Activated CD8-positive, alpha-beta memory T cell treated with anti-CD3 and anti-CD28 coated beads for 36 hours (primary cell): ENCODE results near the gene SNX13. TPM values are rescaled to one million over a fixed set of nuclear protein-coding genes. Genes with fewer than 3 reads are reported as not detected.

Source experiments
- CTCF ChIA-PET: fragments of 350-600 bp; sonication (Branson Sonifier 250); formaldehyde crosslinking; loops from one replicate; lab custom pipeline; 2021; ENCODE audit warnings: antibody characterized with exemption; lab: Charles Lee
- POLR2A ChIA-PET: fragments of 350-600 bp; sonication (Branson Sonifier 250); formaldehyde crosslinking; loops from one replicate; lab custom pipeline; 2021; ENCODE audit warnings: antibody characterized with exemption; lab: Charles Lee
- total RNA-seq, 2 experiments: library from RNA; stranded (reverse); gene quantifications; one replicate each; pipeline ENCODE4 v1.2.3, GENCODE V29; 2021

The SNX13 gene
- total RNA-seq, 2 experiments from 2014 or later: 24.1 to 25.5 TPM

DNA sequence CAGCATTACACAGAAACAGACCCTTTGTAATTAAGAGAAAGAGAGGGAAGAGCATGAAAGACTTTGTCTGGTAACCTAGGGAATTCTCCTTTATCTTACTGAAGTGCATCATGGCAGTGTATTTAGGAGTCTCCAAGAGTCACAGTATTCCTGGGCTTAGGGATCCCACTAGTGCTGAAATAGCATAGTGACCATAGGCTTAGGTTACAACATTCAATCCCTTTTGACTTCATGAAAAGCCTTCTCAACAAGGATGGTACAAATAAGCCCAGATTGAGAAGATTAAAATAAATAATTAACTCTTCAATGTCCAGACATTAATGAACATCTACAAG is 76.5 kb downstream of the SNX13 start:
- ChIA-PET CTCF (no interaction called here), POLR2A (no interaction called here)

- CTCF ChIA-PET: no interaction called here
- POLR2A ChIA-PET: no interaction called here
Observed at GRCh38 chr7:17863095-17863808, 77.0 kb downstream of the SNX13 start.

GRCh38 chr7:17856251-17856650 is 84.0 kb downstream of the SNX13 start:
- CTCF ChIA-PET: no interaction called here

DNA sequence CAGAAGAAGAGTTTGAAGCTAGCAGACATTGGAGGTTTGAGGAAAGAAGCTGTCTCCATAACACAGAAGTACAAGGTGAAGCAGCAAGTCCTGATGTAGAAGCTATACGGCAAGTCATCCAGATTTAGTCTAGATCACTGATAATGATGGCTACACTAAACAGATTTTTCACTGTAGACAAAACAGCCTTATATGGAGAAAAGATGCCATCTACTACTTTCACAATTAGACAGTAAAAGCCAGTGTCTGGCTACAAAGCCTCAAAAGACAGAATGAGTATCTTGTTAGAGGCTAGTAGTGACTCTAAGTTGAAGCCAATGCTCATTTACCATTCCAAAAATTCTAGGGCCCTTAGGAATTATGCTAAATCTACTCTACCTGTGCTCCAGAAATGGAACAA is 85.1 kb downstream of the SNX13 start:
- CTCF ChIA-PET: interaction anchor here (1.2 kb wide), 1 partner anchor 17 kb away, joined by 3 read pairs; no protein-coding TSS in a partner anchor
- POLR2A ChIA-PET: no interaction called here

More at GRCh38 chr7:17856251-17856650, 84.0 kb downstream of the SNX13 start:
- POLR2A ChIA-PET: no interaction called here

- ChIA-PET POLR2A (no interaction called here), CTCF (interaction anchor here (1.2 kb wide), 1 partner anchor 18 kb away, joined by 3 read pairs; no protein-coding TSS in a partner anchor)
Observed at GRCh38 chr7:17854261-17855047, 85.8 kb downstream of the SNX13 start.

DNA sequence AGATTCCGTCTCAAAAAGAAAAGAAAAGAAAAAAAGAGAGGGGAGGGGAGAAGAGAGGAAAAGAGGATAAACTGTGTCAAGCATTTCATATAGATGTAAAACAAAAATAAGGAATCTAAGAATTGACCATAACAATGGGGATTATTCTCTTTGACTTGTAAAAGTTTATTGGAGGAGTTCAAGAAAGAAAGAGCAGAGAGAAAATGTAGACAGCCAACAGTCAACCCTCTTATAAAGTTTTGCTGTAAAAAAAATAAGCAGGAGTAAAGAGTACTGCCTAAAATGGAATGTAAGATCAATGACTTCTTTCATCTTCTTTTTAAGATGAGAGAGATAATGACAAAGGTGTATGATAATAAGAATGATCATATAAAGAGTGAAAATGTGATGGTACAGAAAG is 87.9 kb downstream of the SNX13 start:
- ChIA-PET POLR2A (no interaction called here), CTCF (no interaction called here)

DNA sequence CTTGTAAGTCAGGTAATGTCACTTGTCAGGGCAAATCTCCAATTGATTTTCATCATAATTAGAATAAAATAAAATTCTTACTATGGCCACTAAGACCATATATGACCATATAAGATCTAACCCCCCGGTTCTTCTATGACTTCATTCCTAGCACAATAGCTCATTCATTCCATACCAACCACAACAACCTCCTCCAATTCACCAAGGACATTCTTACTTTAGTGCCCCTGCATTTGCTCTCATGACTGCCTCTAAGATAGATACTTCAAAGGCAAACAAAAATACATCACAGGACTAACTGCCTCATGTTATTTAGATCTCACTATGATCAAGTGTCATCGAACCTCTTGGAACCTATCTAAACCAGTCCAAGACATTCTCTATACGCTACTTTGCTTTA is 90.8 kb downstream of the SNX13 start:
- CTCF ChIA-PET: no interaction called here
- POLR2A ChIA-PET: no interaction called here

DNA sequence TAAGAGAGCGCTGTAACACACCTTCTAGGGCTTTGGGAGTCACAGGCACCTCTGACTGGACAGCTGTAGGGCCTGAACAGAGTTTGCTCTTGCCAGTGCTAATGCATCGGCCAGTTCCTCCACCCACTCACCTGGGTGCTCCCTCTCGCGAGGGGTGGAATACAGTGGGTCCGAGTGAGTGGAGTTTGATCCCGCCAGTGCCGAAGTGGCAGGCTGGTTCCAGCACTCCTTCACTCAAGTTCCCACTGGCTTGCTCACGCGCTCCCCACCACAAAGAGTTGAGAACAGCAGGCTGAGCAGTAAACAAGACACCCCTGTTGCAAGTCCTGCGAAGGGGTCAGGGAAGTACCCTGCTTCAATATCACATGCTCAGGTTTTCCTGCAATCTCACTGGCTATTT is 91.8 kb downstream of the SNX13 start:
- CTCF ChIA-PET: no interaction called here

GRCh38 chr7:17846935-17847334 is 93.4 kb downstream of the SNX13 start:
- CTCF ChIA-PET: no interaction called here
- POLR2A ChIA-PET: no interaction called here

More for the DNA sequence above, 91.8 kb downstream of the SNX13 start:
- POLR2A ChIA-PET: no interaction called here

- ChIA-PET POLR2A (no interaction called here), CTCF (no interaction called here)
Observed at GRCh38 chr7:17845197-17845547, 95.1 kb downstream of the SNX13 start.

DNA sequence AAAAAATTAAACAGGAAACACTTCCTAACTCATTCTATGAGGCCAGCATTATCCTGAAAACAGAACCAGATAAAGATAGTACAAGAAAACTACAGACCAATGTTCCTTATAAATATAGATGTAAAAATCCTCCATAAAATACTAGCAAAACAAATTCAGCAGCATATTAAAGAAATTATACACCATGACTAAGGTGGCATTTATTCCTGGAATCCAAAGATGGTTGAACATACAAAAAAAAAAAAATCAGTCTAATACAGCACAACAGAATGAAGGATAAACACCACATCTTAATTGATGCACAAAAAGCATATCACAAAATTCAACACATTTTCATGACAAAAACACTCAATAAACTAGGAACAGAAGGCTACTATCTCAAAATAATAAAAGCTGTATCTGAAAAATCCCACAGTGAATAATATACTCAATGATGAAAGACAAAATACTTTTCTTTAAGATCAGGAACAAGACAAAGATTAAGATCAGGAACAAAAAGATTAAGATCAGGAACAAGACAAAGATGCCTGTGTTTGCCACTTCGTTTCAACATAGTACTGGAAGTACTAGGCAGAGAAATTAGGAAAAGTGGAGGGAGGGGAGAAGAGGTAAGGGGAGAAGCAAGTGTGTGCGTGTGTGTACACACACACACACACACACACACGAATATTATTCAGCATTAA is 95.6 kb downstream of the SNX13 start:
- ChIA-PET CTCF (no interaction called here), POLR2A (no interaction called here)

GRCh38 chr7:17844022-17844421 is 96.3 kb downstream of the SNX13 start:
- POLR2A ChIA-PET: no interaction called here
- CTCF ChIA-PET: no interaction called here

GRCh38 chr7:17843041-17843440 is 97.3 kb downstream of the SNX13 start:
- CTCF ChIA-PET: no interaction called here
- POLR2A ChIA-PET: no interaction called here

DNA sequence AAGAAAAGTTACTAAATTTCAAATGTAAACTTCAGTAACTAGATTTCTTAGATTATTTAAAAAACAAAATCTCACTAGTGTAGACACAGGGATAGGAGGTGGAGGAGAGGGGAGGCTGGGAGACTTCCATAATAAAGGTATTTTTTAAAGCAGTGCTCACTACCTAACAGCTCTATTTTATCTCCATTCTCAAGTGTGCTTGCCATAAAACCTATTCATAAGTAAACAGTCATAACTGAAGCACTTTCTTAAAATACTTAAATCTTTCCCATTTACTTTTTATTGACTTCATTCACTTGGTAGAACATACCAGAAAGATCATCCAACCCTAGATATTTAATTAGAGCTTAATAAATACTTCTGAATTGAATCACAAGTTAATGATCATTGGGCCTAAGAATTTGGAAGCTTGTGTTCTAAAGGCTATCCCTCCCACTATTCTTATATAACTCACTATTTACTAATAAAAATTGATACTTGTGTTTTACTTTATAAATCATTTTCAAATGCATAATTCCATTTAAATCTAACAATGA is 107.4 kb downstream of the SNX13 start:
- ChIA-PET POLR2A (no interaction called here), CTCF (no interaction called here)

GRCh38 chr7:17832242-17832641 is 108.1 kb downstream of the SNX13 start:
- POLR2A ChIA-PET: no interaction called here
- CTCF ChIA-PET: no interaction called here

DNA sequence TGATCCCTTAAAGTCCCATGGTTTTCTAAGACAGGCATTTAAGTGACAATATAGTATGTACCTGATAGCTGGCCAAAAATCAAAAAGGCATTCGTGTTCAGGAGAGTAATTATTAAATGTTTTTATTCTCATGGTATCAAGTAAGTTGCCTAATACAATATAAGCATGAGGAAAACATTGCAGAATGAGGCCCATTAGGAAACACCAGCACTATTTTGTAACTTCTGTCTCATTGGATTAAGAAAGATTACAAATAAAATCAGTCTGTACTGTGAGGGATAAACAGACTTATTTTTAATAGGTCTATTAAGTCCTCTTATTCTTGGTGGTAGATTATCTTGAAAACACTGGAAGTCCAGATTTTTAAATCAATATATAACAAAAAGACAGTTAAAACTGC is 110.1 kb downstream of the SNX13 start:
- POLR2A ChIA-PET: no interaction called here

GRCh38 chr7:17829001-17829400 is 111.3 kb downstream of the SNX13 start:
- CTCF ChIA-PET: no interaction called here

More for the DNA sequence above, 110.1 kb downstream of the SNX13 start:
- CTCF ChIA-PET: no interaction called here

GRCh38 chr7:17822547-17823173 is 117.6 kb downstream of the SNX13 start:
- CTCF ChIA-PET: no interaction called here
- POLR2A ChIA-PET: no interaction called here

More at GRCh38 chr7:17829001-17829400, 111.3 kb downstream of the SNX13 start:
- POLR2A ChIA-PET: no interaction called here

- ChIA-PET POLR2A (no interaction called here), CTCF (no interaction called here)
Observed at GRCh38 chr7:17816903-17817302, 123.4 kb downstream of the SNX13 start.

- CTCF ChIA-PET: no interaction called here
- POLR2A ChIA-PET: no interaction called here
Observed at GRCh38 chr7:17815318-17815717, 125.0 kb downstream of the SNX13 start.
